ENCODE data around the gene SNX12.
"Not testable (repeated sequence)": the region's sequence is repeated elsewhere in the genome, so short reads cannot be mapped to it uniquely, and the experiment has no call there.

SNX12 gene

GRCh38 chrX:71085900-71086299 lies 17.8 kb upstream of the SNX12 start:
- DNase-seq: no peak

- no peak for DNase-seq
Observed at GRCh38 chrX:71082822-71083221, 14.7 kb upstream of the SNX12 start.

GRCh38 chrX:71082124-71082647 lies 14.1 kb upstream of the SNX12 start:
- no peak for DNase-seq

- no peak for DNase-seq
Observed at GRCh38 chrX:71081330-71082123, 13.4 kb upstream of the SNX12 start.

GRCh38 chrX:71070531-71070930 lies 2.4 kb upstream of the SNX12 start:
- no peak for DNase-seq

GRCh38 chrX:71067712-71068043 lies 456 bp downstream of the SNX12 start:
- DNase-seq: no peak

GRCh38 chrX:71067089-71067488 lies 1.0 kb downstream of the SNX12 start:
- no peak for DNase-seq

GRCh38 chrX:71060127-71060526 lies 8.0 kb downstream of the SNX12 start:
- DNase-seq: no peak

- DNase-seq: no peak
Observed at GRCh38 chrX:71057848-71058530, 10.1 kb downstream of the SNX12 start.

- no peak for DNase-seq
Observed at GRCh38 chrX:71056867-71057266, 11.3 kb downstream of the SNX12 start.

- DNase-seq: no peak
Observed at GRCh38 chrX:71053217-71053621, 14.9 kb downstream of the SNX12 start.

- DNase-seq: no peak
Observed at GRCh38 chrX:71052721-71053120, 15.4 kb downstream of the SNX12 start.

- not testable (repeated sequence) for DNase-seq
Observed at GRCh38 chrX:71047891-71048290, 20.2 kb downstream of the SNX12 start.

GRCh38 chrX:71017396-71017939 lies 50.7 kb downstream of the SNX12 start:
- DNase-seq: no peak

Data from activated gamma-delta T cell (primary cell).